Hypothalamus (tissue), 51 donors: Measurements from ENCODE around the gene TPRG1.
A peak's percentile ranks its signal among the peaks of the same experiment; 100 is the strongest.

ENCODE experiments used
- DNase-seq, 51 donors: peaks; one replicate each; lab custom pipeline; 2025; lab: John Stamatoyannopoulos, UW

The TPRG1 gene

DNA sequence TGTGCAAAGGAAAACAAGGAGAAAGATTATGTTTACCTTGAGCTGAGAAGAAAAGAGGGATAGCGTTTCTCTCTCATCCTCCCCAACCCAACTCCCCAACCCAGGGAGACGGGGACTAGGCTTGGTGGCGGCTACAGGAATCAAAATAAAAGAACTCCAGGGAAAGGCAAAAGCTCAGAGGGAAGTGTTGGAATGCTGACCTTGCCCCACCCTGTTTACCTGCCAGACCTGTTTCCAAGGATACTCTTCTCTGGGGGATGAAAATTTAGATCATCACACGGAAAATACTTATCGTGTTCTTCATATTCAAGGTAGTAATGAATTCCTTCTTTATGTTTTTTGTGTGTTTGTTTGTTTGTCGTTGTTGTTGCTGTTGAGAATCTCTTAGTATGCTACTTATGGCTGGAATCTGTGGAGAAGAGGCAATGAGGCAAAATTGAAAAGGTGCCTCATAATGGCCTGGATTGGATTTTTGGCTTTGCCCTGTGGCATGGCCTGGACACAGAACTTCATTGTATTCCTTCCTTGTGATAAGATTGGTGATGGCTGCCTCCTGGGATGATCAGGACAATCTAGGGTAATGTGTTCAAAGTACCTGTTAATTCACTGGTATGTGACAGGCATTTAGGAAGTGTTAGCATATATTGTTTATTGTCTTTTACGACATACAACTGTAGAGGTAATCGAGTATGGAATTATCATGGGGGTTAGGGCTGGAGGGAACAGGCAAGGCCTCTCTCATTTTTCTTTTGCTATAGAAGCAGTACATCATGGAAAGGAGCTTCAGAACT, 11.1 kb upstream of the TPRG1 start:
- no peak for DNase-seq

DNA sequence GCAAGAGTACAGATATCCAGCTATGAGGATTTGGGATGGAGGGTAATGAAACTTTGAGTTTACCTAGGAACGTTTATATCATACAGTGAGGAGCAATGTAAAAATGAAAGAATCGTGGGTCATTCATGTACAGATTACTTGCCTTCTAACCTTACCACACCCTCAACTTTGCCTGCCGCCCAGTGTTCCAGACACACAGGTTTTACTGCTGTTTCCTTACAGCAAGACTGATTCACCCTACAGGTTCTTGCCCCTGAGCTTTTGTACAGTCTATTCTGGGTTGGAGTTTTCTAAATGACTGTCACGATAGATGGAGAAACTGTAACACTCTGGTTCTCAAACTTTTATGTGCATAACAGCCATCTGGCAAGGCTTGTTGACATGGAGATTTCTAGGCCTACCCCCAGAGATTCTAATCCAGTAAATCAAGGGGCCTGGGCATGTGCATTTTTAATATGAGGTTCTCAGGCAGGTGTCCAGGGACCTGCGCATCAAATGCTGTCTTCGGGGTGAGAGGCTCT, 6.6 kb upstream of the TPRG1 start:
- DNase-seq = no peak

DNA sequence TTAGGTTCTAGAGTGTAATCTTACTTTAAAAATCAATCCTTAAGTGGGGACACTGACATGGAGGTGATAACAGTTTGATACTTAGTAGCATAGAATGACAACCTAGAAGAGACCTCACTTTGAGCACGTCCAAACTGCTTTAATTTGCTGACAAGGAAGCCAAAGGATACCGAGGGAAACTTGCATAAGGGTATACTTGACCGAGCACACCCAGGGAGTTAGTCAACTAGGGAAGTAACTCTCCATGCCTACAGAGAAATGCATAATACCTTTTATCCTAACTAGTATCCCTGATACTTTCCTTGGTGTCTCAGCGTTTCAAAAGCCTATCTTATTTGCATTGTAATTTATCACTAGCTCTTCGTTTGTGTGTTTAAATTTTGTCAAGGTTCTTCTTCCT, 5.5 kb upstream of the TPRG1 start:
- no peak for DNase-seq

DNA sequence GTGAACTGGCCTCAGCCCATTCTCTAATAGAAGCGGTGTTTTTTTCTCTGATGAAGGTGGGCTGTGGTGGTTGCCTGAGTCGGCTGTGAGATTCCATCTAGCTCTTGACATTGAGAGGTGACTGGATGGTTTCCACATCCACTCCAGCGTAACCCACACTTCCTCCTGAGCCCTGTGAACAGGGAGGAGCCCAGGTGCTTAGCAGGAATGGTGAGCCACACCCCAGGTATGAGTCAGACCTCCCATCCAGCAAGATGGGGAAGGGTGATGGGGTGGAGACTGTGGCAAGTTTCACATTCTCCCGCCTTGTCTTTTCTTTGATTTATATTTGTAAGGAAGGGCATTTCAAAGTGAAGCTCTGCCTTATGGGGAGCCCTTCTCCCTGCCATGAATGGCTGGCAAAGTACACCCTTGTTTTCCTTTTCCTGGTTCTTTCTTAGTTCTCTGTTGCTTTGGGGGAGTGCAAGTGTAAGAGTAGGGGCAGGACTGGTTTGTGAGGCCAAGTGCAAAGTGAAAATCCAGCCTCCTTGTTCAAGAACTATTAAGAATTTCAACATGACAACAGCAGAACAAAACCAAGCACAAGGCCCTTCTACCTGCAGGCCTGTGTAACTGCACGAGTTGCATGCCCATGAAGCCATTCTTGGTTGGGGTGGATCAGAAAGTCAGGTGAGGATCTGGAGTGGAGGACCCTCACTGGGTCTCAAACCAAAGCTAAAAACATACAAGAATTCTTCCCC, 4.6 kb upstream of the TPRG1 start:
- no peak for DNase-seq

DNA sequence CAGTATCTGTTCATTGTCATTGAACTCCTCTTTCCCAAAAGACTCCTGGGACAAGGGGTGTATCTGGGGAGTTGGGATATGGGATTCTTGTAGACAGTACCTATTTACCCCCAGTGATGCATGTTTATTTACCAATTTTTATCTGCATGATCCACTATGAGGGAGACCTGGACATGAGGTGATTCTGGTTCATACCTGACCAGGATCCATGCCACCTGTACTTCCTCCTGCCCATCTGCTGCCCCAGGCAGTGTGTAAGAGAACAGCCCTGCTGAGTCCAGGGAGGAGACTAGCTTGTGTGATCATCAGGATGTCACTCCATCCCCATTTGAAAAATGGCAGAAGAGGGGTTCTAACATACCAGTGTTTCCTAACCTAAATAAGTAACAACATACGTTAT, 3.1 kb upstream of the TPRG1 start:
- no peak for DNase-seq

DNA sequence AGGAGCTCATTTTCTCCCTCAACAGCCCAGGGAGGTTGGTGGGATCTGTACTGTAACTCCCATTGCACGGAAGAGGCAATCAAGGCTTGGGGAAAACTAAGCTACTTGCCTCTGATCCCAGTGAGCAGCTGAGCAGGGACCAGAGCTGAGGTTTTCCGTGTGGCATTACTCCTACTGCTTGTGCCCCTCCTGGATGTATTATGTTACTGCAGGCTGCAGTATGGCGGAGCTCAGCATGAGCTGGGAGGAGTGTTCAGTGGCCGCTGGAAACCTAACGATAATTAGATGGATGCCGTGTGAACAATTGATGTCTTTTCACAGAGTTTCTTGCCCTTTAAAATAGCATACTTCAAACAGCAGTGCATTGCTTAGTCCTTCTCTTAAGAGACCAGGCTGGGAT, 2.0 kb upstream of the TPRG1 start:
- no peak for DNase-seq

DNA sequence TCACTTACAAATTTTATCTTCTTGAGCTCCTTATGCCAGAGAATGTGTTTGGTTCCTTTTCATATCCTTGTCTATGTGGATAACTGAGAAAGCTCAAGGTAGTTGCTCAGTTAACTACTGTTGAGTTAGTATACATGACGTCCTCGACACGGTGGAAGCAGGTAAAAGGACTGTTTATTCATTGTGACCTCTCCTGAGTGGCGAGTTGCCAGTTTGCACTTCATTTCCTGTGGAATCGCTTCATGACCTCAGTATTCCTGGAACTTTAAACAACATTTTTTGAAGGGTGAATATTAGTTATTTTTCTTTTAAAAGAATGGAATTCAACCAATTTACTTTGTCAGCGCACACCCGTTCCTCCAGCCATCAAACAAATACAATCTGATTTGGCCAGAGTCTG, 1.2 kb upstream of the TPRG1 start:
- no peak for DNase-seq

DNA sequence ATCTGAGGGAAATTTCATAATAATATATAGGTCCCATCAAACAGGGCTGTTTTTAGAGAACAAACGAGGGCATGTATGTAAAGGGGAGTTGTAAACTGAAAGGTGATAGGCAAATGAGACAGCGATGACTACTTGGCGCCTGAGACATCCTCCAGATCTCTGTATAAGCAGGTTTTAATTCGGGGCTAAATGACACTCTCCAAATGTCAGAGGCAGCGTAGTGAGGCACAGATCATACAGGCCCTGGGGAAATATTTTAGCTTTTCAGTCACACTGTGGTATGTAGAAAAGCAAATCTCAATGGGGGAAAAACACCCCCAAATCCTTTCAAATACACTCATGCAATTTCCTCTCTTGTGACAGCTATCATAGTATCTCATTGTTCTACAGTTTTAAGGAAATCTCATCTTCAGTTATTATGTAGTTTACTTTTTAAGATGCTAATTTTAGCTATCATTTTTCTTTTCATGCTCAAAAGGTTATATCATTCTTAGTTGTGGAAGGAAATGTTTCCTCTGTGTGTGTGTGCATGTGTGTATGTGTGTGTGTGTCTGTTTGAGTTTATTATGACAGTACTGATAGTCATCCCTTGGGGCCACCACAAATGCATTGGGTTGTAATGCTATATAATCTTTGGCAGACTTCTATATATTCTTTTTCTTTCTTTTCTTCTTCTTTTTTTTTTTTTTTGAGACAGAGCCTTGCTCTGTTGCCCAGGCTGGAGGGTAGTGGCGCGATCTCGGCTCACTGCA, 1.1 kb downstream of the TPRG1 start:
- no peak for DNase-seq

DNA sequence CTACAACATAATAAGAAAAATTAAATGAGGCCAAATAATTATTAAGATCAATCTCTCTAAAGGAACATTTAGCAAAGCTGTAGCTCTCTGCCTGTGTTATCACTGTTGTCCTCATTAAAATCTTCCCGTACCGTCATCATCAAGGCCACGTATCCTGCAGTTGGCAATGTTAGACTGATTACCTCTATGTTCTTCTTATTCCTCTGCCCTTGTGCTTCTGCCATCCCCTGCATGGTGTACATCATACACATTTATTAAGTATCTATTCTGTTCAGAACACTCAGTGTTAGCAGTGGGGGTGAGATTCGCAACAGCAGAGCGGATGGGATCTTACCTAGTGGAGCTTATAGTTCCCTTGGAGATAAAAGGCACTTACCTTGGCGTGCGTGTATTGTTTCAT, 12.8 kb downstream of the TPRG1 start:
- DNase-seq = no peak

DNA sequence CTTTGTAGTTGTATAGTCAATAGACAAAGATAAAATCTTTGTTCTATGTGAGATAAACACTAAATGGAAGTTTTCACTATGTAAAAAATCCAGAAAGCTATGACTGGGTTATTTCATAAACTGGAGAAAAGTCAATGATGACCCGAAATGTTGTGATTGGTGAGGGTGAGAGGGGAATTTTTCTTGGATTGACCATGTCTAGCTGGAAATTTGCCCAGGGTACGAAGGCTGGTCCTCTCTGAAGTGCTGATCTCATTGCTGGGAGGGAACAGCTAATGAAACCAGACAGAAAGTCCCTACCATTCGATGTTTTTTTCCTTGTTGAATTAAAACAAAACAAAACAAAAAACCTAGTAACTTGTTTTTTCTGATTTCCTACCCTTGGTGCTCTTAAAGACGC, 14.3 kb downstream of the TPRG1 start:
- no peak for DNase-seq

DNA sequence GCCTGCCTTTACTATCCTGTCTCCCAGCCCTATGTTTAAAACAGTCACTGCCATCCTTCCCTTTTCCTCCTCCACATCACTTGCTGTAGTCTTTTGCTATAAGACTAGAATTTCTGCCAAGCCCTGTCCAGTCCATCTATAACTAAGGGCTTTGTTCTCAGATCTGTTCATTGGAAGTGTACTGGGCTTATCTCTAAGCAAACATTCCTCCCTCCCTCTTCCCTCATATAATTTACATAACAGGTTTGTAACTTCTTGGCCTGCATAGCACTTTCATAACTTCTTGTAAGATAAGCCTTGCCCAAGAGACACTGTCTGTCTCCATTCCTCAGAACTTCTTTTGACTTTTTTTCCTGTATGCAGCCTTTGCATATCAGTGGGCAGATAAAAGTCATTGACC, 16.7 kb downstream of the TPRG1 start:
- no peak for DNase-seq

DNA sequence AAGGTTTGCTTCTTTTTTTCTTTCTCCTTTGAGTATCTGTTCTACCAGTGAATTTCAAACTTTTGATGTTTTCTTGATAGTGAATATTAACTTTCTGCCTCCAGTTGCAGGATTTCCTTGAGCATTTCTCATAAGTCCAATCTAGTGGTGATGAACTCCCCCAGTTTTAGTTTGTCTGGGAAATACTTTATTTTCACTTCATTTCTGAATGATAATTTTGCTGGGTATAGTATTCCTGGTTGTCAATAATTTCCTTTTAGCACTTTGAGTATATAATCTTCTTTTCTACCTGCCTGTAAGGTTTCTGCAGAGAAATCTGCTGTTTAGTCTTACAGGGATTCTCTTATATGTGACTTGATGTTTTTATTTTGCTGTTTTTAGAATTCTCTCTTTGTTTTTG, 21.0 kb downstream of the TPRG1 start:
- no peak for DNase-seq

DNA sequence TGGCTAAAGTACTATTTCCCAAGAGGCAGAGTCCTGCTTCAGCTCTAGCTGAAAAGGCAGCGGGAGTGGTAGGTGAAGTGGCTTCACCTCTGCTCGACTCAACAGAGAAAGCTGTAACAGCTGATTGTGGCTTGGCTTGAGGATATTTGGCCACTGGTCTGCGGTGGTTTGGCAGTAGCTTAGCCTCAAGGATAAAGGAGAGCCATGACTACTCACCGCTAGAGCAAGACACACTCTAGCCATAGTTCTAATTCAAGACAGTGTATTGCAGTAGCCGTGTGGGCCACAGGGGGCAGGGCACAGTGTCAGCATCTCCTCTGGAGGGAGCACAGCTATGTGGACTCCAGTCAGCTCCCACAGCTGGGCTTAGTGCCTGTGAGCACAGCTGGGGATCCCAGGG, 23.5 kb downstream of the TPRG1 start:
- no peak for DNase-seq

DNA sequence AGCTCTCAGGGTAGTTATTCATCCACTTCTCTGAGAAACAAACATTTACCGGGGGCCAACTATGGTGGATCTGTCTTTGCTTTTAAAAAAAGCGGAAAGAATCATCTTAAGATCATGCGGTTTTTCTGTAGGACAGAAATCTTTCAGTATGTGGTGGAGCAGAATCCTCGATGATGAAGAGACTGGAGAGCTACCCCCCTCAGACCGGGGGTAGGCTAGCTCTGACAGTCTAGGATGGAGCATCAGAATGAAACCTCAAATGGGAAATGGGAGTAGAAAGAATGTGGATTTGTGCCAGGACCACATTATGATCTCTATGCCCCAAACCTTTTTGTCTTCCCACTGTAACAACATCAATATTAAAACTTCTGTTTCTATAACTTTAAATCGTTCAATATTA, 30.3 kb downstream of the TPRG1 start:
- no peak for DNase-seq

DNA sequence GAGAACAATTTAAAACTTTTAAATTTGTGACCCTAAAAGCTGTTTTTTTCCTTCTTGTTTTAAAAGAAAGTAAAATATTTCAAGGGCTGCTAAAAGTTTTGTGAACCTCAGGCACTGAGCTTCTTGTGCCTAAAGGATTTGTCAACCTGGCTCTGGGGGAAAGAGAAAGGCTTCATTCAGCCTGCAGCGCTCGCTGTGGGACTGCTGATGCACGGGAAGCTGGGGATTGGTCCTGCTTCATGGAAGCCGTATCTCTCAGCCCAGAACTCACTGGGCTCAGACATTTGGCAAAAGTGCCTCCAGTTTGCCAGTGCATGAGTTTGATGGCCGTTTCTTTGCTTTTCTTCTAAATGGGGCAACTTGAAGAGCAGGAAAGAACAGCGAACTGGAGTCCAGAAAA, 30.8 kb downstream of the TPRG1 start:
- peak in 18 of 51 donors; percentile 0 to 19 (median 2) for DNase-seq

DNA sequence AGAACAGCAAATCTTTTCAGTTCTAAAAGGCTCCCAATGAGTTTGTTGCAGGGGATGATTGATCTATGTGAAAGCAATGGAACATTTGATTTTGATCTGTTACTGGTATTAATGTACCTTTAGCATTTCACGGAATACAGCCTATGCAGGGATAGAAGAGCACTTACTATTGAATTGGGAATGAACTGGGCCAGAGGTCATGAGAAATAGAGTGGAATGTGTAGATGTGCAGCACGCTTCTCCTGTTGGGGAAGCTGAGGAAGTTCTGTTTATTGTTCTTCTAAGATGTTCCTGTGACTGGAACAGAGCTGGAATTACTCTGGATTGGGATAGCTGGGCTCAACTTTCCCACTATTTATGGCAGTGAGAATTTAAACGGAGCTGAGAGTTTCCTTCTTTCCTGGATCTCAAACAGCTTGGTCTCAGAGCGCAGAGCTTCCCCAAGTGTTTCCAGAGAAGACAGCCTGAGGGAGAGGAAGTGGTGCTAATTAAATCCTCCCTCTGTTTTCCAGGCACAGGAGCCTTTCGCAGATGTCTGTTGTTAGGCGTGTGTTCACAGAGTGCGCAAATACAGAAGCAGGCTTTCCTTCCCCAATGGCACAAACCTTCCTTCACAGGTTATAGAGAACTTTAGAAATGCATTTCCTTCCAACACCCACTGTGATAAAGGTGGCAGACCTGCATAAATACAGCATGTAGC, 32.5 kb downstream of the TPRG1 start:
- DNase-seq = no peak

DNA sequence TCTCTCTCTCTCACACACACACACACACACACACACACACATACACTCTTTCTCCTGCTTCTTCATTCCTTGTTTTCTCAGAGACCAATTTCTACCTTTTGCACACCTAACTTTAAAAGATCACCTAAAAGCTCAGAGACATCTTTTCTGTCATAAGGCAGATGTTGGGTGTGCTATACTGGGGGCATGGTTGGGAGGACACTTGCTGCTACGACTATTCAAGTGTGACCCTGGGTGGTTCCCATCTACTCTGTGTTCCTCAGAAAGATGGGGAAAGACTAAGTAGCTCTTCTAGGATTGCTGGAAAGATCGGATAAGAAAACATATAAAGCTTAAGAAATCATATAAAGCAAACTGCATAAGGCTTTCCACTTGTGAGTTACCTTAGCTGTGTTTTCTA, 33.2 kb downstream of the TPRG1 start:
- no peak for DNase-seq

DNA sequence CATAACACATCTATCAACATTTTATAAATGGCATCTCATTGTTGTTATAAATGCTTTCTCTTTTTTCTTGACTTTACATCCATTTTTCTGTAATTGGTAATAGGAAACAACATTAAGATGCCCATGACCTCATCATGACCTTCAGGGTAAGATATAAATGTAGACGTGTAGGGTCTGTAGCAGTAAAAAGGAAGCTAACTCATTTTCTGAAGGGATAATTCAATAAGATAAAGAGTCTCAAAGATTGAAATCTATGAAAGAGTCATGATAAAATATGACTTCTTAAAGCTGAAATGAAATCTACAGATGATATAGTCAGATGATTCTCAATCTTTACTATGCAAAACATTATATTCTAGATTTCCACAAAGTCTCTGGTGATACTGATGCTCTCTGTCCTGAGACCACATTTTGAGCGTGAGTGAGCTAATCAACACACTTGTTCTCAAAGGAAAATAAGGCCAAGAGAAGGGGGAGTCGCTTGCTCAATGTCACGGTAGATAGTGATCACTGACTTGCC, 38.5 kb downstream of the TPRG1 start:
- no peak for DNase-seq

DNA sequence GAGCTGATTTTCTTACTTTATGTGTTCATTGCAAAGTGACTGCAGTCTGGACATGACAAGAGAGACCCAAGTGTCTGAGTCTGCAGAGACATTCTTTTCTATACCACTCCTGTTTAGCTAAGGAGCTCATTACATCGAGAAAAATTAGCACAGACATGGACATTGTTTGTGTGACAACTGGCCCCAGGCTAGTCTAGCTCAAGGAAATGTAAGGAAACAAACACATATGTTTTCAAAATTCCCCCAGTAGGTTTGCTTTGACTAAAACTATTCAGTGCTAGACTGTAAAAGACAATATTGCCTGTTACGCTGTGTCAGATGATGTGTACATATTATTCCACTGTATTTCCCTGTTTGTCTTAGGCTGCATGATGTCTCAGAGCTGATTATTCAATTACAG, 40.9 kb downstream of the TPRG1 start:
- DNase-seq = no peak

DNA sequence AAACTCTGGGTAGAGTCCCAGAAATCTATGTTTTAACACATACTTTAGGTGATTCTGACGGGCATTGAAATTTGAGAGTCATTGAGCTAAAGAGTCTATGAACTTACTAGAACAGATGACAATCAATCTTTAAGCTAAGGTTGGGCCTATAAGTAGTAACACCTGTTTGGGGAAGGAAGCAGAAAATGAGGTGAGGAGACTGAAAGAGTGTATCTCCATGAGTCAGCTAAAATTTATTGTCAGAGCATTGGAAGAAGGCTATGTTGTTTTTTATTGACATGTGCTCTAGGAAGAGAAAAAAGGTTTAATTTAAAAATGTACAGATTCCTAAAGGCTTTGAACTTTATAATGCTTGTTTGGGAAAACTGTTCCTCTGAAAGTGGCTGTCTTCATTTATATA, 42.9 kb downstream of the TPRG1 start:
- DNase-seq = no peak
